ENCODE results near the gene GPR135. TPM values are rescaled to one million over a fixed set of nuclear protein-coding genes. Genes with fewer than 3 reads are reported as not detected.
A peak's percentile ranks its signal among the peaks of the same experiment; 100 is the strongest.

Gene GPR135
- polyA plus RNA-seq, 2 of the 4 experiments (the other 2 are of a cell fraction) = 1.5 to 3.6 TPM

DNA sequence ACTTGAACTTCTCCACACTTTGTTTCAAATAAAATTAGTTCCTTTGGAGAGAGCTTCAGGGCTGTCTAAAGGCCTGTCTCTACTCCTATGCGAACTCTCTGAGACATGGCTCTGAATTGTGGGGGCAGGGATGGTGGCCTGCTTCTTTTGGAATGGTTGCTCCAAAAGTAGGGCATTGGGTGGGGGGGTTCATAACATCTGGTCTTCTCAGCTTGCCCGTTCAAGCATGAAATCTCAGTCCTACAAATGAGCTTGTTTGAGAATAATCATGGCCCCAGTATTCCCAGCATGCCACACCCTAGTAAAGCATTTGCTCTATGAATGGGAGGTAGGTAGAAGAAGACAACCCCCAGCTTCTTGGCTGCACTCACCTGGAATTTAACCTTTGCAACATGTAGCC lies 6.7 kb downstream of the GPR135 start:
- Histone ChIP-seq H3K9me3 (no peaks in the 10 kb centered on the region), H3K4me1 (0 out of 3 replicates have a peak, but pooled peaks cover 8% of the 10 kb centered on the region), H3K4me2 (no peak overlapping the region), H3K27ac (no peak overlapping the region), H3K4me3 (no peak overlapping the region)
- FAIRE-seq = no peak
- TF ChIP-seq GATA3 (IDR thresholded peaks at IDR 0.05; ENCODE audit: borderline replicate concordance) = no peak
- no peak for TF ChIP-seq ZSCAN20 (CRISPR knock-in tag; IDR thresholded peaks at IDR 0.05)
- TF ChIP-seq, protein P1, sequence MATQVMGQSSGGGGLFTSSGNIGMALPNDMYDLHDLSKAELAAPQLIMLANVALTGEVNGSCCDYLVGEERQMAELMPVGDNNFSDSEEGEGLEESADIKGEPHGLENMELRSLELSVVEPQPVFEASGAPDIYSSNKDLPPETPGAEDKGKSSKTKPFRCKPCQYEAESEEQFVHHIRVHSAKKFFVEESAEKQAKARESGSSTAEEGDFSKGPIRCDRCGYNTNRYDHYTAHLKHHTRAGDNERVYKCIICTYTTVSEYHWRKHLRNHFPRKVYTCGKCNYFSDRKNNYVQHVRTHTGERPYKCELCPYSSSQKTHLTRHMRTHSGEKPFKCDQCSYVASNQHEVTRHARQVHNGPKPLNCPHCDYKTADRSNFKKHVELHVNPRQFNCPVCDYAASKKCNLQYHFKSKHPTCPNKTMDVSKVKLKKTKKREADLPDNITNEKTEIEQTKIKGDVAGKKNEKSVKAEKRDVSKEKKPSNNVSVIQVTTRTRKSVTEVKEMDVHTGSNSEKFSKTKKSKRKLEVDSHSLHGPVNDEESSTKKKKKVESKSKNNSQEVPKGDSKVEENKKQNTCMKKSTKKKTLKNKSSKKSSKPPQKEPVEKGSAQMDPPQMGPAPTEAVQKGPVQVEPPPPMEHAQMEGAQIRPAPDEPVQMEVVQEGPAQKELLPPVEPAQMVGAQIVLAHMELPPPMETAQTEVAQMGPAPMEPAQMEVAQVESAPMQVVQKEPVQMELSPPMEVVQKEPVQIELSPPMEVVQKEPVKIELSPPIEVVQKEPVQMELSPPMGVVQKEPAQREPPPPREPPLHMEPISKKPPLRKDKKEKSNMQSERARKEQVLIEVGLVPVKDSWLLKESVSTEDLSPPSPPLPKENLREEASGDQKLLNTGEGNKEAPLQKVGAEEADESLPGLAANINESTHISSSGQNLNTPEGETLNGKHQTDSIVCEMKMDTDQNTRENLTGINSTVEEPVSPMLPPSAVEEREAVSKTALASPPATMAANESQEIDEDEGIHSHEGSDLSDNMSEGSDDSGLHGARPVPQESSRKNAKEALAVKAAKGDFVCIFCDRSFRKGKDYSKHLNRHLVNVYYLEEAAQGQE (IDR thresholded peaks at IDR 0.05) = no peak
- TF ChIP-seq, protein P2, sequence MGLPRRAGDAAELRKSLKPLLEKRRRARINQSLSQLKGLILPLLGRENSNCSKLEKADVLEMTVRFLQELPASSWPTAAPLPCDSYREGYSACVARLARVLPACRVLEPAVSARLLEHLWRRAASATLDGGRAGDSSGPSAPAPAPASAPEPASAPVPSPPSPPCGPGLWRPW (IDR thresholded peaks at IDR 0.05) = no peak
- TF ChIP-seq, protein P3, sequence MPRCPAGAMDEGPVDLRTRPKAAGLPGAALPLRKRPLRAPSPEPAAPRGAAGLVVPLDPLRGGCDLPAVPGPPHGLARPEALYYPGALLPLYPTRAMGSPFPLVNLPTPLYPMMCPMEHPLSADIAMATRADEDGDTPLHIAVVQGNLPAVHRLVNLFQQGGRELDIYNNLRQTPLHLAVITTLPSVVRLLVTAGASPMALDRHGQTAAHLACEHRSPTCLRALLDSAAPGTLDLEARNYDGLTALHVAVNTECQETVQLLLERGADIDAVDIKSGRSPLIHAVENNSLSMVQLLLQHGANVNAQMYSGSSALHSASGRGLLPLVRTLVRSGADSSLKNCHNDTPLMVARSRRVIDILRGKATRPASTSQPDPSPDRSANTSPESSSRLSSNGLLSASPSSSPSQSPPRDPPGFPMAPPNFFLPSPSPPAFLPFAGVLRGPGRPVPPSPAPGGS (IDR thresholded peaks at IDR 0.05) = no peak
- TF ChIP-seq TFCP2L1 (CRISPR knock-in tag; IDR thresholded peaks at IDR 0.05) = no peak
- TF ChIP-seq JUN (IDR thresholded peaks at IDR 0.05) = no peak
- no peak for TF ChIP-seq MAFK (IDR thresholded peaks at IDR 0.05; ENCODE audit: partially characterized antibody)
- TF ChIP-seq, protein P4, sequence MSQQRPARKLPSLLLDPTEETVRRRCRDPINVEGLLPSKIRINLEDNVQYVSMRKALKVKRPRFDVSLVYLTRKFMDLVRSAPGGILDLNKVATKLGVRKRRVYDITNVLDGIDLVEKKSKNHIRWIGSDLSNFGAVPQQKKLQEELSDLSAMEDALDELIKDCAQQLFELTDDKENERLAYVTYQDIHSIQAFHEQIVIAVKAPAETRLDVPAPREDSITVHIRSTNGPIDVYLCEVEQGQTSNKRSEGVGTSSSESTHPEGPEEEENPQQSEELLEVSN (IDR thresholded peaks at IDR 0.05; ENCODE audit: borderline replicate concordance, low read depth) = no peak
- no peak for DNase-seq (ENCODE audit: low read depth in 1 of 2, low spot score in 1 of 2)
- POLR2A ChIA-PET = interaction anchor here (1.5 kb wide), 1 partner anchor 26 kb away, joined by 4 read pairs; the partner anchor contains the start of genes JKAMP and L3HYPDH
- CTCF ChIA-PET = interaction anchor here (1.2 to 2.4 kb wide), 5 partner anchors 14 to 334 kb away, joined by 3 to 8 read pairs (median 3); no protein-coding TSS in a partner anchor
- no peak for ATAC-seq
- WGBS (ENCODE audit: missing lambda C conversion rate) = 100% methylated on average over 2 of the region's 2 CpGs

DNA sequence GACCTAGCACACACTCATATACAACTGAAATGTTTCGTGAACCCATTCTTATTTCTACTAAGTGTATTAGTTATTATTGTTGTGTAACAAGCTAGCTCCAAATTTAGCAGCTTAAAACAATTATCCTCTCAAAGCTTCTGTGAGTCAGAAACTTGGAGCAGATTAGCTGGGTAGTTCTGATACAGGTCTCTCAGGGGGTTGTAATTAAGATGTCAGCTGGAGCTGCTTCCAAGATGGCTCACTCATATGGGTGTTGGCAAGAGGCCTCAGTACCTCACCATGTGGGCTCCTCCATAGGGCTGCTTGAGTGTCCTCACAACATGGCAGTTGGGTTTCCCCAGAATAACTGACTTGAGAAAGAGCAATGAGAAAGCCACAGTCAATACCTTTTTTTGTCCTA lies 9.8 kb downstream of the GPR135 start:
- Histone ChIP-seq H3K4me1 (peaks cover 18% of the 10 kb centered on the region; the same call in 1 of the 3 replicates), H3K4me2 (no peak overlapping the region), H3K27ac (no peak overlapping the region), H3K9me3 (no peaks in the 10 kb centered on the region), H3K4me3 (no peak overlapping the region)
- TF ChIP-seq NFE2L2 (conservative IDR thresholded peaks at IDR 0.05; ENCODE audit: low read length) (no peak), RCOR1 (IDR thresholded peaks at IDR 0.05; ENCODE audit: low read depth, low read length) (no peak), JUN (IDR thresholded peaks at IDR 0.05) (no peak), SMC3 (IDR thresholded peaks at IDR 0.05) (no peak)
- TF ChIP-seq, protein P5, sequence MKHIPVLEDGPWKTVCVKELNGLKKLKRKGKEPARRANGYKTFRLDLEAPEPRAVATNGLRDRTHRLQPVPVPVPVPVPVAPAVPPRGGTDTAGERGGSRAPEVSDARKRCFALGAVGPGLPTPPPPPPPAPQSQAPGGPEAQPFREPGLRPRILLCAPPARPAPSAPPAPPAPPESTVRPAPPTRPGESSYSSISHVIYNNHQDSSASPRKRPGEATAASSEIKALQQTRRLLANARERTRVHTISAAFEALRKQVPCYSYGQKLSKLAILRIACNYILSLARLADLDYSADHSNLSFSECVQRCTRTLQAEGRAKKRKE (CRISPR knock-in tag; IDR thresholded peaks at IDR 0.05; ENCODE audit: low read depth) = no peak
- TF ChIP-seq, protein P6, sequence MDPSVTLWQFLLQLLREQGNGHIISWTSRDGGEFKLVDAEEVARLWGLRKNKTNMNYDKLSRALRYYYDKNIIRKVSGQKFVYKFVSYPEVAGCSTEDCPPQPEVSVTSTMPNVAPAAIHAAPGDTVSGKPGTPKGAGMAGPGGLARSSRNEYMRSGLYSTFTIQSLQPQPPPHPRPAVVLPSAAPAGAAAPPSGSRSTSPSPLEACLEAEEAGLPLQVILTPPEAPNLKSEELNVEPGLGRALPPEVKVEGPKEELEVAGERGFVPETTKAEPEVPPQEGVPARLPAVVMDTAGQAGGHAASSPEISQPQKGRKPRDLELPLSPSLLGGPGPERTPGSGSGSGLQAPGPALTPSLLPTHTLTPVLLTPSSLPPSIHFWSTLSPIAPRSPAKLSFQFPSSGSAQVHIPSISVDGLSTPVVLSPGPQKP (IDR thresholded peaks at IDR 0.05; ENCODE audit: low read depth, low read length) = no peak
- ATAC-seq (no peak; a peak in 1 of 6 replicates), FAIRE-seq (no peak), DNase-seq (ENCODE audit: low read depth in 1 of 2, low spot score in 1 of 2) (no peak)
- WGBS (ENCODE audit: missing lambda C conversion rate) = 96% methylated on average over 1 of the region's 1 CpG
- POLR2A ChIA-PET = no interaction called here
- CTCF ChIA-PET = interaction anchor here (1.0 kb wide), 1 partner anchor 11 kb away, joined by 4 read pairs; no protein-coding TSS in a partner anchor

DNA sequence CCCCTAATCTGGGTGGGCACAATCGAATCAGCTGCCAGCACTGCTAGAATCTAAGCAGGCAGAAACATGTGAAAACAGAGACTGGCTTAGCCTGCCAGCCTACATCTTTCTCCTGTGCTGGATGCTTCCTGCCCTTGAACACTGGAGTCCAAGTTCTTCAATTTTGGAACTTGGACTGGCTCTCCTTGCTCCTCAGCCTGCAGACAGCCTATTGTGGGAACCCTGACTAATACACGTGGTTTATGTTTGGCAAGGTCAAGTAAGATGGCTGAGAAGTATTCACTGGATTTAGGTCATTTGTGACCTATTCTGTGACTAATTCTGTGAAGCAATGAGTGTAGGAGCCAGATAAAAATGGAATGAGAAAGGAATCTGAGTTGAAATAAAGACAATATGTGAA lies 11.0 kb downstream of the GPR135 start:
- FAIRE-seq = no peak
- POLR2A ChIA-PET = no interaction called here
- H3K27ac ChIP-seq = no peak overlapping the region
- CTCF ChIA-PET = no interaction called here
- H3K4me2 ChIP-seq = no peak overlapping the region
- 46% methylated on average over 2 of the region's 2 CpGs for WGBS (ENCODE audit: missing lambda C conversion rate)
- no peaks in the 10 kb centered on the region for H3K9me3 ChIP-seq
- H3K4me1 ChIP-seq = peaks cover 18% of the 10 kb centered on the region; the same call in 1 of the 3 replicates
- DNase-seq (ENCODE audit: low read depth in 1 of 2, low spot score in 1 of 2) = peak in 1 of 2 experiments; percentile 12
- TF ChIP-seq ZFP36 (IDR thresholded peaks at IDR 0.05; ENCODE audit: borderline replicate concordance, partially characterized antibody) = no peak
- TF ChIP-seq FOSL2 (IDR thresholded peaks at IDR 0.05) = no peak
- peak; percentile 29; the same call in 1 of the 2 replicates for TF ChIP-seq FOSL2 (CRISPR knock-in tag; IDR thresholded peaks at IDR 0.05)
- peak; percentile 70 to 78; a peak in 5 of 6 replicates for ATAC-seq
- no peak overlapping the region for H3K4me3 ChIP-seq

All from A549 (cell line).